ENCODE measurements around the gene CTNNA2.

DNA sequence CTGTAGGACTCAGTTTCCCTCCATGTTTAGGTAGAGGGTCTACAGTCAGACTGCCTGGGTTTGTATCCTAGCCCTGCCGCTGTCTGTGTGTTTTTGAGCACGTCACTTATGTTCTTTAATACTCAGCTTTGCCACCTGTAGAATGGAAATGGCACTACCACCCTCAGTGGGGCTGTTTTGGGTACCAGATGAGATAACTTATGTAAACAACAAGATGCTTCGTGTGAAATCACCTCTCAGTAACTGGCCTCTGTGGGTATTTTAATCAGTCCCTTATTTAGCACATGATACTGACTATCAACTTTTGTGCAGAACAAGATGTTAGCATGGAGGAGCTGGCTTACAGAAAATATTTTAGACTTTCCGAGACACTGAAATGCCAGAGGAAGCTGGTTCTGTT is 495.7 kb downstream of the CTNNA2 start:
- TF ChIP-seq EZH2 (IDR thresholded peaks at IDR 0.05) = no peak
- TF ChIP-seq, protein P1, sequence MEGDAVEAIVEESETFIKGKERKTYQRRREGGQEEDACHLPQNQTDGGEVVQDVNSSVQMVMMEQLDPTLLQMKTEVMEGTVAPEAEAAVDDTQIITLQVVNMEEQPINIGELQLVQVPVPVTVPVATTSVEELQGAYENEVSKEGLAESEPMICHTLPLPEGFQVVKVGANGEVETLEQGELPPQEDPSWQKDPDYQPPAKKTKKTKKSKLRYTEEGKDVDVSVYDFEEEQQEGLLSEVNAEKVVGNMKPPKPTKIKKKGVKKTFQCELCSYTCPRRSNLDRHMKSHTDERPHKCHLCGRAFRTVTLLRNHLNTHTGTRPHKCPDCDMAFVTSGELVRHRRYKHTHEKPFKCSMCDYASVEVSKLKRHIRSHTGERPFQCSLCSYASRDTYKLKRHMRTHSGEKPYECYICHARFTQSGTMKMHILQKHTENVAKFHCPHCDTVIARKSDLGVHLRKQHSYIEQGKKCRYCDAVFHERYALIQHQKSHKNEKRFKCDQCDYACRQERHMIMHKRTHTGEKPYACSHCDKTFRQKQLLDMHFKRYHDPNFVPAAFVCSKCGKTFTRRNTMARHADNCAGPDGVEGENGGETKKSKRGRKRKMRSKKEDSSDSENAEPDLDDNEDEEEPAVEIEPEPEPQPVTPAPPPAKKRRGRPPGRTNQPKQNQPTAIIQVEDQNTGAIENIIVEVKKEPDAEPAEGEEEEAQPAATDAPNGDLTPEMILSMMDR (IDR thresholded peaks at IDR 0.05) = no peak

All from neural progenitor cell (in vitro differentiated cells).